ENCODE data around the gene C1S. TPM values are rescaled to one million over a fixed set of nuclear protein-coding genes. Genes with fewer than 3 reads are reported as not detected.

C1S gene
- total and polyA plus RNA-seq, 2 donors (not counting 3 experiments of a cell fraction or from before 2014, with no cell fraction given) = 0.32 to 0.38 TPM

- Histone ChIP-seq H3K9ac (replicated peaks; ENCODE audit: extremely low read depth, insufficient read depth, low read length) (no peak overlapping the region), H3K9me3 (replicated peaks; ENCODE audit: control insufficient read depth, insufficient read depth, low read length) (no peaks in the 10 kb centered on the region), H4K20me1 (replicated peaks; ENCODE audit: control insufficient read depth, extremely low read depth, insufficient read depth, low read length) (no peaks in the 10 kb centered on the region), H3K4me1 (ENCODE audit: control insufficient read depth, extremely low read depth, insufficient read depth, low read length) (peaks cover 3% of the 10 kb centered on the region), H3K36me3 (ENCODE audit: control insufficient read depth in 2 of 2, extremely low read depth in 1 of 2, insufficient read depth in 2 of 2, low read length in 2 of 2) (no peaks in the 10 kb centered on the region), H3K79me2 (ENCODE audit: control insufficient read depth, insufficient read depth, low read length) (no peaks in the 10 kb centered on the region), H3K27me3 (ENCODE audit: control insufficient read depth in 2 of 2, insufficient read depth in 2 of 2, low read length in 2 of 2) (no peaks in the 10 kb centered on the region), H3K9me1 (replicated peaks; ENCODE audit: control insufficient read depth, extremely low read depth, insufficient read depth, low read length) (no peaks in the 10 kb centered on the region), H2AFZ (ENCODE audit: low read depth, low read length) (no peak overlapping the region), H3K27ac (ENCODE audit: insufficient read depth, low read depth, low read length) (no peak overlapping the region), H3K4me3 (replicated peaks in 1 of 3; ENCODE audit: insufficient read depth in 1 of 3, low read depth in 1 of 3, low read length in 3 of 3) (no peak overlapping the region), H3K4me2 (ENCODE audit: insufficient read depth, low read length) (no peak overlapping the region)
- intact Hi-C loops (cut with micrococcal nuclease) (loop anchor here (1.0 kb wide), 3 partner anchors 75 to 189 kb away; partner anchors contain the start of gene C12orf57), dilution Hi-C loops (cut with MboI; ENCODE audit: extremely low pct_ligation_motif_present, low sequenced_read_pairs) (no loop called here)
- ChIA-PET CTCF (interaction anchor here (0.7 to 6.5 kb wide), 16 partner anchors 8 to 244 kb away, joined by 3 to 73 read pairs (median 4); partner anchors contain the start of genes C12orf57, C1S, LPCAT3 and RNU7-1), POLR2A (no interaction called here)
- no TSS peak for BruUV-seq (replicated peaks)
- TF ChIP-seq CTCF (IDR thresholded peaks at IDR 0.05; ENCODE audit: extremely low read depth in 1 of 2, insufficient read depth in 1 of 2, low read depth in 1 of 2, low read length in 2 of 2) (peak; percentile 80 to 85), POLR2AphosphoS5 (IDR thresholded peaks at IDR 0.05; ENCODE audit: insufficient read depth, low read depth, low read length) (no peak)
- peak; percentile 79 for FAIRE-seq
- DNase-seq (ENCODE audit: low read depth, low spot score) = peak; percentile 43
Observed at GRCh38 chr12:7113389-7113871, 52.9 kb downstream of the C1S start.

- H3K27ac ChIP-seq (ENCODE audit: insufficient read depth, low read depth, low read length) = no peak overlapping the region
- no peak overlapping the region for H3K4me3 ChIP-seq (replicated peaks in 1 of 3; ENCODE audit: insufficient read depth in 1 of 3, low read depth in 1 of 3, low read length in 3 of 3)
- intact Hi-C loops (cut with micrococcal nuclease) (no loop called here), dilution Hi-C loops (cut with MboI; ENCODE audit: extremely low pct_ligation_motif_present, low sequenced_read_pairs) (no loop called here)
- no peak for FAIRE-seq
- H3K4me1 ChIP-seq (ENCODE audit: control insufficient read depth, extremely low read depth, insufficient read depth, low read length) = no peaks in the 10 kb centered on the region
- no peak overlapping the region for H3K4me2 ChIP-seq (ENCODE audit: insufficient read depth, low read length)
- TF ChIP-seq POLR2A (IDR thresholded peaks at IDR 0.05; ENCODE audit: low read depth, low read length) = no peak
- no peak for TF ChIP-seq MYC (IDR thresholded peaks at IDR 0.05; ENCODE audit: low read depth, low read length)
- TF ChIP-seq MAX (IDR thresholded peaks at IDR 0.05; ENCODE audit: insufficient read depth, insufficient read length) = no peak
- no peak for TF ChIP-seq JUN (IDR thresholded peaks at IDR 0.05; ENCODE audit: borderline replicate concordance, insufficient read depth, insufficient read length, low read depth)
- TF ChIP-seq POLR2AphosphoS5 (IDR thresholded peaks at IDR 0.05; ENCODE audit: insufficient read depth, low read depth, low read length) = no peak
- TF ChIP-seq GATA2 (IDR thresholded peaks at IDR 0.05; ENCODE audit: insufficient read depth, insufficient read length, low read depth, low read length) = no peak
- TF ChIP-seq FOS (IDR thresholded peaks at IDR 0.05; ENCODE audit: borderline replicate concordance, insufficient read depth, low read length) = no peak
- no peak for TF ChIP-seq EZH2 (IDR thresholded peaks at IDR 0.05; ENCODE audit: borderline replicate concordance, low read depth, low read length, severe bottlenecking)
- no peak for TF ChIP-seq CTCF (IDR thresholded peaks at IDR 0.05; ENCODE audit: extremely low read depth in 1 of 2, insufficient read depth in 1 of 2, low read depth in 1 of 2, low read length in 2 of 2)
- no peaks in the 10 kb centered on the region for H3K9me3 ChIP-seq (replicated peaks; ENCODE audit: control insufficient read depth, insufficient read depth, low read length)
- no peak overlapping the region for H2AFZ ChIP-seq (ENCODE audit: low read depth, low read length)
- no TSS peak for BruUV-seq (replicated peaks)
- no peak overlapping the region for H3K9ac ChIP-seq (replicated peaks; ENCODE audit: extremely low read depth, insufficient read depth, low read length)
- ChIA-PET POLR2A (no interaction called here), CTCF (interaction anchor here (0.6 to 6.5 kb wide), 6 partner anchors 10 to 245 kb away, joined by 3 to 73 read pairs (median 8); partner anchors contain the start of genes C12orf57, C1S and RNU7-1)
- no peak for DNase-seq (ENCODE audit: low read depth, low spot score)
- no peaks in the 10 kb centered on the region for H3K36me3 ChIP-seq (ENCODE audit: control insufficient read depth in 2 of 2, extremely low read depth in 1 of 2, insufficient read depth in 2 of 2, low read length in 2 of 2)
- H4K20me1 ChIP-seq (replicated peaks; ENCODE audit: control insufficient read depth, extremely low read depth, insufficient read depth, low read length) = no peaks in the 10 kb centered on the region
- H3K79me2 ChIP-seq (ENCODE audit: control insufficient read depth, insufficient read depth, low read length) = no peaks in the 10 kb centered on the region
- no peaks in the 10 kb centered on the region for H3K27me3 ChIP-seq (ENCODE audit: control insufficient read depth in 2 of 2, insufficient read depth in 2 of 2, low read length in 2 of 2)
- no peaks in the 10 kb centered on the region for H3K9me1 ChIP-seq (replicated peaks; ENCODE audit: control insufficient read depth, extremely low read depth, insufficient read depth, low read length)
Observed at GRCh38 chr12:7114008-7114407, 53.5 kb downstream of the C1S start.

All from endothelial cell of umbilical vein (primary cell).